ENCODE results near the gene TAGLN. TPM values are rescaled to one million over a fixed set of nuclear protein-coding genes. Genes with fewer than 3 reads are reported as not detected.
A peak's percentile ranks its signal among the peaks of the same experiment; 100 is the strongest.

Gene TAGLN
- total RNA-seq, 2 donors from 2014 or later, result 228 to 412 TPM

DNA sequence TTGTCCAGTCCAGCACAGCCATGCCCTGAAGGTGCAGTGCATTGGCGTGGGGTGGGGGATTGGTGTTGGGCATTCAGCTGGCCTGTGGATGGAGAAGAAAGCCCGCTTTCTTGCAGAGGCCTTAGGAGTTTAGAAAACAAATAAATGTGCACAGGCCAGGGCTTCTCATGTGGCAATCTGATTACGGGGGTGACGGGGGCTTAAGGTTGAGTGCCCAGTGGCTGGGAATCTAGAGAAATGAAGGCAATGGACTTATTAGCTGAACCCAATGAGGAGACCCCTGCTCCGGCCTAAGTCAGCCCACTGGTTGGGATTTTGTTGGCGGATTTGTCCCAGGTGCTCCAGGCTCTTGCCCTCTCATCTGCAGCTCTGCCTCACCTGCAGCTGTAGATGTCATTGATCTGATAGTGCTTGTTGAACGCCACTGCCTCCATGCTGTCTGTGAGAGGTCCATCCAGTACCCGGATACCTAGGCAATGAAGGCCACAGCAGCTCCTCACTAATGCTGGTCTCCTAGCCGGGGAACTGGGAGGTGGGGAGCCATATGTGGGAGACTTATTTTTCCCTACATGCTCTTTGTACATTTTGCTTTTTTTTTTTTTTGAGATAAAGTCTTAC is 26.5 kb downstream of the TAGLN start:
- Histone ChIP-seq H3K36me3 (ENCODE audit: control insufficient read depth, insufficient read depth, low read length) (peaks cover 83% of the 10 kb centered on the region), H3K9me3 (ENCODE audit: control insufficient read depth, low read length) (no peaks in the 10 kb centered on the region), H3K4me3 (ENCODE audit: low read length) (no peak overlapping the region), H3K4me1 (ENCODE audit: control insufficient read depth, insufficient read depth, low read length) (peaks cover 3% of the 10 kb centered on the region), H3K27me3 (ENCODE audit: control insufficient read depth, insufficient read depth, low read length, poor library complexity, severe bottlenecking) (no peaks in the 10 kb centered on the region), H3K27ac (ENCODE audit: low read depth, low read length) (no peak overlapping the region), H3K9ac (ENCODE audit: extremely low read depth, low read length, poor library complexity, severe bottlenecking) (no peak overlapping the region)
- H3K27ac Mint-ChIP-seq, result no peak overlapping the region
- no peak for TF ChIP-seq CTCF (conservative IDR thresholded peaks at IDR 0.05)
- H3K4me3 Mint-ChIP-seq, result no peak overlapping the region
- no peaks in the 10 kb centered on the region for H3K27me3 Mint-ChIP-seq (ENCODE audit: insufficient read depth)
- H3K9me3 Mint-ChIP-seq, result no peaks in the 10 kb centered on the region
- WGBS, 2 experiments (ENCODE audit: insufficient coverage in 1 of 2, insufficient read length in 1 of 2), result 92 to 95% methylated on average over 7 to 9 of the region's 9 CpGs
- peaks cover 8% of the 10 kb centered on the region for H3K4me1 Mint-ChIP-seq
- DNase-seq, result no peak
- peaks cover 44% of the 10 kb centered on the region for H3K36me3 Mint-ChIP-seq (ENCODE audit: low read depth)

DNA sequence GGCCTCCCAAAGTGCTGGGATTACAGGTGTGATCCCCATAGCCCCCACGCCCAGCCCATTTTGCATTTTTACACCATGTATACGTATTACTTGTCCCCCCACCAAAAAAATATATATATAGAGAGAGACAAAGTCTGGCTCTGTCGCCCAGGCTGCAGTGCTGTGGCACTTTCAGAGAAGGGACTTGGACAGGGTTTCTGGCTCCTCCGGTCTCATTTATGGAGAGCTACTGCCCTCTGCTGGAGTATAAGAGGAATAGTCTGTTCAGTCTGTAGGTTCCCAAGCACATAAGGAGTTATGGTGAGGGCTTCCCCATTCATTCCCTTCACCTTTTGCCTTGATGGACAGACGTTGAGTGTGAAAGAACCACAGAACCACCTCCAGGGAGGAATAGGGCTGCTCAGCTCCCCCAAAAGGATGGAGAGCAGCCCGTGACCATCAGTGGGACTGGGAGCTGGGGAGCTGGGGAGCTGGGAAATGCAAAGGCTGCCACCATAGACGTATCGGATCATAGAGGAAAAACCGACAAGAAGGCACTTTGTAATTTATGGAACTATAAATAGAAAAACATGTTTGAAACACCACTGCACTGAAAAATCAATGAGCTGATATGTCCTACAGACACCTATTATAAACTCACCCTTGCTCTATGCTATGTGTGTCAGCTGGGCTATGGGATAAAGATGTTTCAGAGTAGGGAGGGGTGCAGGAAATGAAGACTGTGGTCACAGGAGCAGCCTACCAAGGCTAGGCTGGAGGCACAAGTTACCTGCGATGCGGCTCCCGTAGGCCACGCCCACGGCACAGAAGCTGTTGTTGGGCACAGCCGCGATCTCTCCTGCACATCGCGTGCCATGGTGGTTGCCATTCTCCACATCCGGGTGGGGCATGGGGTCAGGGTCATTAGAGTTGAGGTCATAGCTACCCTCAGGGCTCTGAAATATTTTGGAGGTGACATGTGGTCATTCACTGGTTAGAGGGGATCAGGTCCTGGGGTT is 27.5 kb downstream of the TAGLN start:
- H3K27me3 ChIP-seq (ENCODE audit: control insufficient read depth, insufficient read depth, low read length, poor library complexity, severe bottlenecking), result no peaks in the 10 kb centered on the region
- DNase-seq, result peak; percentile 77
- peaks cover 18% of the 10 kb centered on the region for H3K4me1 Mint-ChIP-seq
- peaks cover 6% of the 10 kb centered on the region for H3K4me1 ChIP-seq (ENCODE audit: control insufficient read depth, insufficient read depth, low read length)
- H3K27ac ChIP-seq (ENCODE audit: low read depth, low read length), result no peak overlapping the region
- H3K27me3 Mint-ChIP-seq (ENCODE audit: insufficient read depth), result no peaks in the 10 kb centered on the region
- no peaks in the 10 kb centered on the region for H3K9me3 Mint-ChIP-seq
- H3K27ac Mint-ChIP-seq, result no peak overlapping the region
- no peak overlapping the region for H3K9ac ChIP-seq (ENCODE audit: extremely low read depth, low read length, poor library complexity, severe bottlenecking)
- 75 to 77% methylated on average over 14 to 19 of the region's 19 CpGs for WGBS, 2 experiments (ENCODE audit: insufficient coverage in 1 of 2, insufficient read length in 1 of 2)
- H3K36me3 ChIP-seq (ENCODE audit: control insufficient read depth, insufficient read depth, low read length), result peaks cover 74% of the 10 kb centered on the region
- H3K4me3 ChIP-seq (ENCODE audit: low read length), result no peak overlapping the region
- H3K36me3 Mint-ChIP-seq (ENCODE audit: low read depth), result peaks cover 41% of the 10 kb centered on the region
- peak; percentile 88 for TF ChIP-seq CTCF (conservative IDR thresholded peaks at IDR 0.05)
- H3K4me3 Mint-ChIP-seq, result no peak overlapping the region
- no peaks in the 10 kb centered on the region for H3K9me3 ChIP-seq (ENCODE audit: control insufficient read depth, low read length)

DNA sequence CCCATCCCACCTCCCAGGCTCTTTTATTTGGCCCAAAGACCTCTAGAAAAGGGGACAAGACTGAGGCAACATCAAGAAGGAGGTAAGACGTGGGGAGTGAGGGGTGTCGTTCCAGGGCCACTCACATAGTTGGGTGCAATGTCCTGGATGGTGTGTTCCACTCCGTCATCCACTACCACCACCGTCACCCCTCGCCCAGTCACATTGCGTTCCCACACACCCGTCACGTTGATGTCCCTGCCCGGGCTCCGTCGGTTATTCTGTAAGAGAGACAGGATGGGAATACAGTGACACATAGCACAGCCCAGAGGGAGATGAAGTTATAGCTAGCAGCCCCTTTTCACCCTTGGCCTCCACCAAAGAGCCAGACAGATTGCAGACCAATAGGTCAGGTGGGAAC is 28.9 kb downstream of the TAGLN start:
- no peak for TF ChIP-seq CTCF (conservative IDR thresholded peaks at IDR 0.05)
- 96 to 97% methylated on average over 11 of the region's 11 CpGs for WGBS, 2 experiments (ENCODE audit: insufficient coverage in 1 of 2, insufficient read length in 1 of 2)
- H3K36me3 Mint-ChIP-seq (ENCODE audit: low read depth), result peaks cover 38% of the 10 kb centered on the region
- H3K9ac ChIP-seq (ENCODE audit: extremely low read depth, low read length, poor library complexity, severe bottlenecking), result no peak overlapping the region
- no peak for DNase-seq
- H3K27me3 Mint-ChIP-seq (ENCODE audit: insufficient read depth), result no peaks in the 10 kb centered on the region
- H3K27me3 ChIP-seq (ENCODE audit: control insufficient read depth, insufficient read depth, low read length, poor library complexity, severe bottlenecking), result no peaks in the 10 kb centered on the region
- H3K4me3 Mint-ChIP-seq, result no peak overlapping the region
- H3K9me3 ChIP-seq (ENCODE audit: control insufficient read depth, low read length), result no peaks in the 10 kb centered on the region
- H3K36me3 ChIP-seq (ENCODE audit: control insufficient read depth, insufficient read depth, low read length), result peaks cover 60% of the 10 kb centered on the region
- no peak overlapping the region for H3K4me3 ChIP-seq (ENCODE audit: low read length)
- no peaks in the 10 kb centered on the region for H3K9me3 Mint-ChIP-seq
- H3K27ac ChIP-seq (ENCODE audit: low read depth, low read length), result no peak overlapping the region
- H3K4me1 ChIP-seq (ENCODE audit: control insufficient read depth, insufficient read depth, low read length), result peaks cover 6% of the 10 kb centered on the region
- no peak overlapping the region for H3K27ac Mint-ChIP-seq
- H3K4me1 Mint-ChIP-seq, result peaks cover 18% of the 10 kb centered on the region
